Esophagus mucosa (tissue), 1 donor: ENCODE measurements around the gene UGT2A3. TPM values are rescaled to one million over a fixed set of nuclear protein-coding genes. Genes with fewer than 3 reads are reported as not detected.

Source experiments
- ATAC-seq: fragments of 200-7000 bp; cut with Tn5 transposase; one replicate; pipeline ENCODE4 v1.9.1; 2020
- total RNA-seq: library from RNA; stranded (reverse); gene quantifications from one replicate; pipeline ENCODE4 v1.2.4, GENCODE V29; 2023
- donor health status: DM: yes; HTN: yes; CAD: no.

Gene UGT2A3
- total RNA-seq, 1 donor from 2014 or later = not detected

GRCh38 chr4:68909385-68909784, 42.2 kb downstream of the UGT2A3 start:
- no peak for ATAC-seq

- no peak for ATAC-seq
These were observed 43.6 kb downstream of the UGT2A3 start for GRCh38 chr4:68907788-68908700.

GRCh38 chr4:68907245-68907644, 44.4 kb downstream of the UGT2A3 start:
- no peak for ATAC-seq

DNA sequence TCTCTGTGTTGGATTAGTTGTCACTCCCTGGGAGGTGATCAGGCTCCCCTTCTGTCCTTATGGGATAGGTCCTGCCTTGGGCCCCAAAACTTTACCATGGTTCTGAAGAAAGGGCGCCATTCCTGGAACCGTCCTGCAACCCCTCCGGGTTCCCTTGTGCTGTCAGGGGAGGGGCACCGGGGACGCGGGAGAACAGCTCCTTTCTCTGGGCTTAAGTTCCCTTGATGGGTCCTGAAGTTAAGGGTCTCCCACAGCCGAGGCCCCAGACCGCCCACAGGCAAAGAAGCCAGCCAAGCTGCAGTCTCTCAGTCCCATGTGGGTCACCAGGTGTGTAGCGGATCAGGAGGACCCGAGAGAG, 44.8 kb downstream of the UGT2A3 start:
- no peak for ATAC-seq

DNA sequence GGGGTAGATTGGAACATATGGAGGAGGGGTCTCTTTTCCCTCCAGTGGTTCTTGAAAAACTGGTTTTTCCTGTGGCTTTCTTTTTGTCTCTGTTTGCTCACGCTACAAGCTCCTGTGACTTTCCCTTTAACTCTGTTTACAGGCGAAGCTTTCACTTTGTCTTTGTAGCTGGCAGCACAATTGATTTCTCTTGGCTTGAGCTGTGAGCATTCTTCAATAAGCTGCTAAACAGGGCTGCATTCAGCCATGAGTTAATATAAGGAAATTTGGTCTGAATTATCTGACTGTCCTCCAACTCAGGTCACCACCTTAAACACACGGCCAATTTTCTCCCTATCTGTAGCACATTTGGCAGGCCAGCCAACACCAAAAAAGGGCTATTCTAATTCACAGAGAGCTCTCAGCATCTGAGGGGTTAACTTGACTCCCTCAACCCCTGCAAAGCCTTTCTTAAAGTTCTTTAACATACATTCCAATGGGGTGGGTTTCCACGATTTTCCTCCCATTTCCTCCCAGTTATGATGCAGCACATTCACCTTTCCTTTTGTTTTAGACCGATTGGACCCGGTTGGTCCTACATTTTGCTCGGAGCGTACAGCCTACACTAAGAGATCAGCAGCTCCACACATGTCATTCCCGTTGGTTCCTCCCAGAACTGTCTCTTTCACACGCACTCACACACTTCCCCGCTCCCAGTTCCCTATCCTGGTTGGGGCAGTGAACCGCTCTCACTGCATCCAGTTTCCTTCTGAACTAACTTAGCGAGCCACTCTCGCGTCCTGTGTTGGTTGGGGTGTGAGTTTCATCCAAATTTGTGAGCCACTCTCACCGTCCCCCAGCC, 45.4 kb downstream of the UGT2A3 start:
- ATAC-seq = peak; percentile 71

- no peak for ATAC-seq
These were observed 46.0 kb downstream of the UGT2A3 start for GRCh38 chr4:68905598-68905938.

DNA sequence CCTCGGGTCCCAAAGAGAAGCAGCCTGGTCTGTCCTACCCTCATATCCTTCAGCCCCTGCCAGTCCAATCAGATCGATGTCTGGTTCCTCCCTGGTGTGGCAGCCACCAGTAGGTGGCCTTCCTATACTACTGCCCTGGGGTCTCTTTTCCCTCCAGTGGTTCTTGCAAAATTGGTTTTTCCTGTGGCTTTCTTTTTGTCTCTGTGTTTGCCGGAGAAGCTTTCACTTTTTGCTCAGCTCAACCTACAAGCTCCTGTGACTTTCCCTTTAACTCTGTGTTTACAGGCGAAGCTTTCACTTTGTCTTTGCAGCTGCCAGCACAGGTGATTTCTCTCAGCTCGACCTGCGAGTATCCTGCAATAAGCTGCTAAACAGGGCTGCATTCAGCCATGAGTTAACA, 46.8 kb downstream of the UGT2A3 start:
- ATAC-seq = peak; percentile 28

GRCh38 chr4:68896749-68897148, 54.9 kb downstream of the UGT2A3 start:
- no peak for ATAC-seq

- no peak for ATAC-seq
These were observed 55.9 kb downstream of the UGT2A3 start for GRCh38 chr4:68895561-68896198.

GRCh38 chr4:68892861-68893260, 58.7 kb downstream of the UGT2A3 start:
- no peak for ATAC-seq

DNA sequence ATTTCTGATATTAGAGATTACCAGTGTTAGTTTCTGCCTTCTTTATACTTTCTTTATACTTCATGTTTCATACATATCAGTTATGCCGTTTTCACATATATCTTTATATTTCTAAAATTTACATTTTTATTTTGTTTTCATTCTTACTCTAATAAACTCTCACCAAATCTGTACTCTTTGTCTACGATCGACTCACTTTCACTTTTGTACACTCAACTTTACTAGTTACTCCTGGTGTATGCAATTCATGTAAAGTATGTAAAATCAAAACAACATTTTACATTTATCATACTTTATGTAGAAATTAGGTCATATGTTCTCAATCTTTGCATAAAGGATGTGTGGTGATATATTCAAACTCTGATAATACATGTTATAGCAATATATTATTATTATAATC, 59.9 kb downstream of the UGT2A3 start:
- ATAC-seq = no peak

DNA sequence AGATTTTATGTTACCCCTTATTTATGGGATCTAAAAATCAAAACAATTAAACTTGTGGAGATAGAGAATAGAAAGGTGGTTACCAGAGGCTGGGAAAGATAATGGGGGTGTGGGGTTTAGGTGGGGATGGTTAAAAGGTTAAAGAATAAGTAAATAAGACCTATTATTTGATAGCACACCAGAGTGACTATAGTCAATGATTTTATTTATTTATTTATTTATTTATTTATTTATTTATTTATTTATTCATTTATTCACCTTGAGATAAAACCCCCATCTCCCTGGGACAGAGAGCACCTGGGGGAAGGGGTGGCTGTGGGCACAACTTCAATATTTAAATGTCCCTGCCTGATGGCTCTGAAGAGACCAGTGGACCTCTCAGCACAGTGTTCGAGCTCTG, 66.1 kb downstream of the UGT2A3 start:
- ATAC-seq = no peak

DNA sequence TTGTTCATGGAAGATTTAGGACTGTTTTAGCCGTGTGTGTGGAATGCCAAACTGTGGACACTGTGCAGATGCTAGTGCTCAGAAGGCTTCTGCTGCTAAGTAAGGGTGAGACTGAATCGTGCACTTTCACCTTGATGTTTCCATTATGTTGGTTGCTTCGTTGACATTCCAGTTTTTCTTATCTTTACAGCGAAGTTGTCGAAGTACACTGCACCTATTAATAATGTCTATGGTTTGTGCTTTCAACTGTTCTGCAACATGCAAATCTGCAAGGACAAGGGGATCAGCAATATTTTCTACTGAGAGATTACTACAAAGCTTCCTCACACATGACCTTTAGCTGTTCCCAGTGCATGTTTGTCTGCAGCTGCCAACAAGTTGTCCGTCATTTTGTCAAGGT, 67.7 kb downstream of the UGT2A3 start:
- ATAC-seq = no peak

Other genes starting within 250 kb of the UGT2A3 start
- gene UGT2B10, start 135.8 kb downstream of the UGT2A3 start, total RNA-seq = not detected
- gene UGT2B7, start 144.7 kb upstream of the UGT2A3 start, total RNA-seq = not detected